Spleen (tissue), 7 donors: ENCODE data around the gene CREB3L2.

Source experiments
- CTCF ChIP-seq, 11 experiments: fragments of 200-600 bp in 7 of 11; fragments of 450-650 bp in 4 of 11; sonication (generic) in 4 of 11; IDR thresholded peaks in 8 of 11; conservative IDR thresholded peaks in 3 of 11; 1 replicate in 7 of 11; 2 replicates in 4 of 11; pipeline versions ENCODE4 v1.4.0 to v1.8.0; 2016 to 2021; ENCODE audit warnings: antibody characterized with exemption in 11 of 11, inconsistent platforms in 4 of 11, mild to moderate bottlenecking in 1 of 11
- POLR2A ChIP-seq, 3 donors: fragments of 450-650 bp; IDR thresholded peaks; one replicate each; pipeline ENCODE4 v1.5.1; 2017; ENCODE audit warnings: antibody characterized with exemption in 3 of 3, mild to moderate bottlenecking in 1 of 3
- POLR2AphosphoS5 ChIP-seq, 3 donors: sonication (generic); formaldehyde crosslinking; IDR thresholded peaks; one replicate each; pipeline ENCODE4 v1.5.1; 2017; ENCODE audit warnings: antibody characterized with exemption in 3 of 3
- donor health status: DM: no; HTN: no; CAD: no; lungs with moderate emphysema.
- donor health status: DM: no; HTN: no; CAD: no.
- donor health status: DM: no; HTN: no; CAD: no.

- TF ChIP-seq CTCF (IDR thresholded peaks at IDR 0.05 in 8 of 11, conservative IDR thresholded peaks at IDR 0.05 in 3 of 11), result no peak
- no peak for TF ChIP-seq POLR2AphosphoS5 (IDR thresholded peaks at IDR 0.05)
- TF ChIP-seq POLR2A (IDR thresholded peaks at IDR 0.05), result no peak
Observed at GRCh38 chr7:137989590-137989989, 12.3 kb downstream of the CREB3L2 start.
